ENCODE results near the gene TNFRSF1A. TPM values are rescaled to one million over a fixed set of nuclear protein-coding genes. Genes with fewer than 3 reads are reported as not detected.

The TNFRSF1A gene
- total and polyA plus RNA-seq, 5 donors from 2014 or later: 25.6 to 39.5 (median 34.0) TPM

GRCh38 chr12:6306151-6306550 lies 35.7 kb downstream of the TNFRSF1A start:
- Mint-ChIP-seq H3K27ac (no peak overlapping the region), H3K27me3 (peaks cover 62% of the 10 kb centered on the region), H3K9me3 (peaks cover 0 to 5% (median 0%) of the 10 kb centered on the region in 7 donors), H3K4me3 (no peak overlapping the region), H3K36me3 (no peaks in the 10 kb centered on the region), H3K4me1 (peaks cover 0 to 6% (median 0%) of the 10 kb centered on the region in 4 donors)
- Histone ChIP-seq H3K9me3 (ENCODE audit: control insufficient read depth in 2 of 2, low read length in 2 of 2) (no peaks in the 10 kb centered on the region), H3K4me1 (ENCODE audit: control insufficient read depth, insufficient read depth, low read length, poor library complexity, severe bottlenecking) (peaks cover 10% of the 10 kb centered on the region), H3K4me3 (ENCODE audit: low read depth, low read length) (no peak overlapping the region), H3K27ac (ENCODE audit: insufficient read depth, low read length, poor library complexity, severe bottlenecking) (no peak overlapping the region), H3K27me3 (ENCODE audit: control insufficient read depth, insufficient read depth, low read length) (peaks cover 9% of the 10 kb centered on the region), H3K36me3 (ENCODE audit: control insufficient read depth, insufficient read depth, low read length) (no peaks in the 10 kb centered on the region)
- DNase-seq (no peak), ATAC-seq (ENCODE audit: low read depth in 2 of 2) (no peak)

GRCh38 chr12:6303071-6303470 lies 38.8 kb downstream of the TNFRSF1A start:
- Mint-ChIP-seq H3K36me3 (no peaks in the 10 kb centered on the region), H3K27ac (no peak overlapping the region), H3K9me3 (peaks cover 0 to 5% (median 0%) of the 10 kb centered on the region in 7 donors), H3K27me3 (peaks cover 51% of the 10 kb centered on the region), H3K4me1 (no peaks in the 10 kb centered on the region), H3K4me3 (no peak overlapping the region)
- H3K36me3 ChIP-seq (ENCODE audit: control insufficient read depth, insufficient read depth, low read length): no peaks in the 10 kb centered on the region
- ATAC-seq (ENCODE audit: low read depth in 2 of 2) (no peak), DNase-seq (no peak)
- peaks cover 4% of the 10 kb centered on the region for H3K27me3 ChIP-seq (ENCODE audit: control insufficient read depth, insufficient read depth, low read length)
- H3K4me3 ChIP-seq (ENCODE audit: low read depth, low read length): no peak overlapping the region
- no peaks in the 10 kb centered on the region for H3K4me1 ChIP-seq (ENCODE audit: control insufficient read depth, insufficient read depth, low read length, poor library complexity, severe bottlenecking)
- H3K9me3 ChIP-seq (ENCODE audit: control insufficient read depth in 2 of 2, low read length in 2 of 2): no peaks in the 10 kb centered on the region
- no peak overlapping the region for H3K27ac ChIP-seq (ENCODE audit: insufficient read depth, low read length, poor library complexity, severe bottlenecking)

GRCh38 chr12:6302621-6303020 lies 39.3 kb downstream of the TNFRSF1A start:
- H3K27ac ChIP-seq (ENCODE audit: insufficient read depth, low read length, poor library complexity, severe bottlenecking): no peak overlapping the region
- no peak for DNase-seq
- Mint-ChIP-seq H3K27ac (no peak overlapping the region), H3K36me3 (no peaks in the 10 kb centered on the region), H3K4me1 (no peaks in the 10 kb centered on the region), H3K9me3 (peaks cover 0 to 5% (median 0%) of the 10 kb centered on the region in 7 donors), H3K4me3 (no peak overlapping the region), H3K27me3 (peaks cover 47% of the 10 kb centered on the region)
- H3K36me3 ChIP-seq (ENCODE audit: control insufficient read depth, insufficient read depth, low read length): no peaks in the 10 kb centered on the region
- no peaks in the 10 kb centered on the region for H3K4me1 ChIP-seq (ENCODE audit: control insufficient read depth, insufficient read depth, low read length, poor library complexity, severe bottlenecking)
- H3K9me3 ChIP-seq (ENCODE audit: control insufficient read depth in 2 of 2, low read length in 2 of 2): no peaks in the 10 kb centered on the region
- peaks cover 2% of the 10 kb centered on the region for H3K27me3 ChIP-seq (ENCODE audit: control insufficient read depth, insufficient read depth, low read length)
- H3K4me3 ChIP-seq (ENCODE audit: low read depth, low read length): no peak overlapping the region
- ATAC-seq (ENCODE audit: low read depth in 2 of 2): no peak

GRCh38 chr12:6301721-6302120 lies 40.2 kb downstream of the TNFRSF1A start:
- H3K4me1 ChIP-seq (ENCODE audit: control insufficient read depth, insufficient read depth, low read length, poor library complexity, severe bottlenecking): no peaks in the 10 kb centered on the region
- no peak overlapping the region for H3K27ac ChIP-seq (ENCODE audit: insufficient read depth, low read length, poor library complexity, severe bottlenecking)
- no peaks in the 10 kb centered on the region for H3K27me3 ChIP-seq (ENCODE audit: control insufficient read depth, insufficient read depth, low read length)
- no peak overlapping the region for H3K4me3 ChIP-seq (ENCODE audit: low read depth, low read length)
- Mint-ChIP-seq H3K27me3 (peaks cover 38% of the 10 kb centered on the region), H3K9me3 (peaks cover 0 to 5% (median 0%) of the 10 kb centered on the region in 7 donors), H3K27ac (peak overlapping the region in 1 of 3 donors; percentile 27), H3K36me3 (no peaks in the 10 kb centered on the region), H3K4me3 (no peak overlapping the region), H3K4me1 (no peaks in the 10 kb centered on the region)
- DNase-seq (no peak), ATAC-seq (ENCODE audit: low read depth in 2 of 2) (no peak)
- H3K9me3 ChIP-seq (ENCODE audit: control insufficient read depth in 2 of 2, low read length in 2 of 2): no peaks in the 10 kb centered on the region
- no peaks in the 10 kb centered on the region for H3K36me3 ChIP-seq (ENCODE audit: control insufficient read depth, insufficient read depth, low read length)

GRCh38 chr12:6297170-6297569 lies 44.7 kb downstream of the TNFRSF1A start:
- Histone ChIP-seq H3K27me3 (ENCODE audit: control insufficient read depth, insufficient read depth, low read length) (no peaks in the 10 kb centered on the region), H3K4me1 (ENCODE audit: control insufficient read depth, insufficient read depth, low read length, poor library complexity, severe bottlenecking) (no peaks in the 10 kb centered on the region), H3K27ac (ENCODE audit: insufficient read depth, low read length, poor library complexity, severe bottlenecking) (no peak overlapping the region), H3K9me3 (ENCODE audit: control insufficient read depth in 2 of 2, low read length in 2 of 2) (no peaks in the 10 kb centered on the region), H3K36me3 (ENCODE audit: control insufficient read depth, insufficient read depth, low read length) (no peaks in the 10 kb centered on the region), H3K4me3 (ENCODE audit: low read depth, low read length) (no peak overlapping the region)
- H3K9me3 Mint-ChIP-seq: no peaks in the 10 kb centered on the region
- no peak for ATAC-seq (ENCODE audit: low read depth in 2 of 2)
- no peak for DNase-seq
- no peaks in the 10 kb centered on the region for H3K36me3 Mint-ChIP-seq
- no peaks in the 10 kb centered on the region for H3K4me1 Mint-ChIP-seq
- H3K27me3 Mint-ChIP-seq: peaks cover 23% of the 10 kb centered on the region
- no peak overlapping the region for H3K4me3 Mint-ChIP-seq
- H3K27ac Mint-ChIP-seq: no peak overlapping the region

GRCh38 chr12:6295094-6295811 lies 46.6 kb downstream of the TNFRSF1A start:
- H3K4me3 ChIP-seq (ENCODE audit: low read depth, low read length): no peak overlapping the region
- DNase-seq: no peak
- no peaks in the 10 kb centered on the region for H3K36me3 ChIP-seq (ENCODE audit: control insufficient read depth, insufficient read depth, low read length)
- no peak overlapping the region for H3K27ac ChIP-seq (ENCODE audit: insufficient read depth, low read length, poor library complexity, severe bottlenecking)
- no peak for ATAC-seq (ENCODE audit: low read depth in 2 of 2)
- H3K9me3 ChIP-seq (ENCODE audit: control insufficient read depth in 2 of 2, low read length in 2 of 2): no peaks in the 10 kb centered on the region
- no peak overlapping the region for H3K4me3 Mint-ChIP-seq
- H3K27me3 ChIP-seq (ENCODE audit: control insufficient read depth, insufficient read depth, low read length): no peaks in the 10 kb centered on the region
- no peaks in the 10 kb centered on the region for H3K36me3 Mint-ChIP-seq
- no peaks in the 10 kb centered on the region for H3K4me1 Mint-ChIP-seq
- no peaks in the 10 kb centered on the region for H3K4me1 ChIP-seq (ENCODE audit: control insufficient read depth, insufficient read depth, low read length, poor library complexity, severe bottlenecking)
- H3K27me3 Mint-ChIP-seq: peaks cover 12% of the 10 kb centered on the region
- H3K27ac Mint-ChIP-seq: no peak overlapping the region
- peaks cover 0 to 2% (median 0%) of the 10 kb centered on the region in 7 donors for H3K9me3 Mint-ChIP-seq

GRCh38 chr12:6294156-6295093 lies 47.5 kb downstream of the TNFRSF1A start:
- H3K27me3 ChIP-seq (ENCODE audit: control insufficient read depth, insufficient read depth, low read length): no peaks in the 10 kb centered on the region
- no peaks in the 10 kb centered on the region for H3K9me3 ChIP-seq (ENCODE audit: control insufficient read depth in 2 of 2, low read length in 2 of 2)
- H3K4me1 ChIP-seq (ENCODE audit: control insufficient read depth, insufficient read depth, low read length, poor library complexity, severe bottlenecking): no peaks in the 10 kb centered on the region
- no peak for ATAC-seq (ENCODE audit: low read depth in 2 of 2)
- Mint-ChIP-seq H3K4me1 (no peaks in the 10 kb centered on the region), H3K36me3 (no peaks in the 10 kb centered on the region), H3K9me3 (peaks cover 0 to 2% (median 0%) of the 10 kb centered on the region in 7 donors), H3K4me3 (no peak overlapping the region), H3K27ac (no peak overlapping the region), H3K27me3 (peaks cover 10% of the 10 kb centered on the region)
- DNase-seq: no peak
- H3K4me3 ChIP-seq (ENCODE audit: low read depth, low read length): no peak overlapping the region
- no peaks in the 10 kb centered on the region for H3K36me3 ChIP-seq (ENCODE audit: control insufficient read depth, insufficient read depth, low read length)
- H3K27ac ChIP-seq (ENCODE audit: insufficient read depth, low read length, poor library complexity, severe bottlenecking): no peak overlapping the region

Data from CD4-positive, CD25-positive, alpha-beta regulatory T cell (primary cell).